H1 (cell line): ENCODE results near the gene ALPI. TPM values are rescaled to one million over a fixed set of nuclear protein-coding genes. Genes with fewer than 3 reads are reported as not detected.

ENCODE experiments used
- CBX5 ChIP-seq: fragments of 300-800, 300-1000 bp; sonication (generic); IDR thresholded peaks from 2 replicates; pipeline ENCODE4 v1.7.1; 2016; ENCODE audit warnings: antibody characterized with exemption, low read length, low read depth
- KDM4A ChIP-seq: IDR thresholded peaks from one replicate; pipeline ENCODE4 v1.7.1; 2012; ENCODE audit warnings: low read depth, mild to moderate bottlenecking, moderate library complexity, low read length, inconsistent platforms; ENCODE audit not compliant: severe bottlenecking
- PHF8 ChIP-seq: fragments of 200-600 bp; sonication (generic); conservative IDR thresholded peaks from 2 replicates; pipeline ENCODE4 v1.7.1; 2012; ENCODE audit warnings: low read depth, mild to moderate bottlenecking, inconsistent platforms, low read length, moderate library complexity
- RBBP5 ChIP-seq: IDR thresholded peaks from 2 replicates; pipeline ENCODE4 v1.7.1; 2012; ENCODE audit warnings: low read depth, mild to moderate bottlenecking, inconsistent platforms, low read length, moderate library complexity, borderline replicate concordance
- RXRA ChIP-seq: IDR thresholded peaks from 2 replicates; pipeline ENCODE4 v1.6.1; 2011; ENCODE audit warnings: low read depth, mild to moderate bottlenecking, low read length, moderate library complexity; ENCODE audit not compliant: insufficient read depth
- TAF1 ChIP-seq: IDR thresholded peaks from 2 replicates; pipeline ENCODE4 v1.6.1; 2011; ENCODE audit warnings: mild to moderate bottlenecking, low read depth, low read length
- TAF7 ChIP-seq: optimal IDR thresholded peaks from 2 replicates; pipeline ENCODE3; 2011; ENCODE audit warnings: low read depth, mild to moderate bottlenecking, inconsistent platforms, low read length, moderate library complexity, borderline replicate concordance
- polyA plus RNA-seq, 7 experiments: library from polyadenylated mRNA; depleted of rRNA in 3 of 7; stranded (reverse) in 5 of 7; unstranded in 2 of 7; fragments of >200 nt in 5 of 7; fragments of 200-250 nt in 2 of 7; gene quantifications; 1 replicate in 5 of 7; 2 replicates in 1 of 7; 4 replicates in 1 of 7; pipeline versions ENCODE4 v1.2.1 to v1.2.3, GENCODE V29; 2011 to 2013; ENCODE audit warnings: missing spikeins in 2 of 7, mixed read lengths in 2 of 7
- total RNA-seq: library from RNA; stranded (reverse); fragmentation: NEBNext Ultra II Directional; extraction: Animal tissue kit (Norgen Biotek cat#: 25700); gene quantifications from 2 replicates; pipeline ENCODE4 v1.2.1, GENCODE V29; 2021

The ALPI gene
- total and polyA plus RNA-seq, 2 of the 8 experiments (the other 6 are each of a cell fraction or from before 2014, with no cell fraction given) = not detected

DNA sequence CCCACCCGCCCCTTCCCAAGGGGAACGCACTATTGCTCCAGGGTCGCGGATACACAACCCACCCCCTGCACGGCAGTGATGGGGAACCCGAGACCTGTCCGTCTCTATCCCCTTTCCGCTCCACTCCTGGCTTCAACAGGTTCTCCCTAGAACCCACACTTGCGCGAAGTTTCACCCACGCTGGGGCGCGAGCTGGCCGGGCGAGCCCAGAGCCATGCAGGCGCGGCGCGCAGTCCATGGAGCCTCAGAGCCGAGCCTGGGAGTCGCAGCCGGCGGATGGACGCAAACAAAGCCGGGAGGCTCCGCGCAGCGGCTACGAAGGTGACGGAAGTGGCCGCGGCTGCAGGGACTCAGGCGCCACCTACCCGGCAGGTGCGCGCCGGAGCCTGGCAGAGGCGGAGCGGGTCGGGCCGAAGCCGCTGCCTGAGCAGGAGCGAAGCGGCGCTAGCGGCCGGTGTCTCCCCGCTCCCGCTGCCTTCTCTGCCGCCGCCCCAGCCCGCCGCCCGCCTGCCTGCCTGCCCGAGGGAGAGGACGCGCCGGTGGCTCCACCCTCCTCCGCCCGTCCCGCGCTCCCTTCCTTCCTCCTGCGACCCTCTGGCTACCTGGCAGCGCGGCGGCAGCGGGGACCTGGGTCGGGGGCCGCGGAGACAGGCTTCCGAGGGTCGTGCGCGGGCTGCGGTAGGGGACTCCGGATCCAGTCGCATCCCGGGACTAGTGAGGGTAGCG lies 35.3 kb upstream of the ALPI start (continued):
- TF ChIP-seq RBBP5 = 0 out of 2 replicates have a peak, but pooled peaks have one; percentile 21
- TF ChIP-seq TAF7 = peak; percentile 6
- TF ChIP-seq PHF8 = peak; percentile 31; the same call in 1 of the 2 replicates
- TF ChIP-seq TAF1 = peak; percentile 61; the same call in 1 of the 2 replicates
- no peak for TF ChIP-seq CBX5
- TF ChIP-seq KDM4A = peak; percentile 44
- no peak for TF ChIP-seq RXRA
- TF ChIP-seq, all 59 proteins: peak for 11
